Adrenal gland (tissue), 12 donors: ENCODE data around the gene PRDM16. TPM values are rescaled to one million over a fixed set of nuclear protein-coding genes. Genes with fewer than 3 reads are reported as not detected.

Experiments used
- DNase-seq, 7 donors: peaks; one replicate each; pipeline ENCODE4 v3.0.0-alpha.2; 2019 to 2020
- H3K27ac ChIP-seq, 5 donors: fragments of 200-600 bp; sonication (generic) in 4 of 5; 1 replicate in 3 of 5; 2 replicates in 2 of 5; pipeline versions ENCODE4 v1.5.1 to v1.8.0; 2016 to 2020; ENCODE audit warnings: mild to moderate bottlenecking in 1 of 5
- H3K27me3 ChIP-seq: fragments of 200-600 bp; 2 replicates; pipeline ENCODE4 v1.8.0; 2021
- H3K36me3 ChIP-seq, 2 donors: fragments of 200-600 bp; replicated peaks in 1 of 2; 1 replicate in 1 of 2; 2 replicates in 1 of 2; pipeline versions ENCODE4 v1.5.1 to v1.8.0; 2018 to 2022
- H3K4me1 ChIP-seq, 2 donors: fragments of 200-600 bp; replicated peaks in 1 of 2; 1 replicate in 1 of 2; 2 replicates in 1 of 2; pipeline versions ENCODE4 v1.5.1 to v1.8.0; 2018 to 2021
- H3K4me3 ChIP-seq, 4 donors: fragments of 200-600 bp; sonication (generic) in 3 of 4; one replicate each; pipeline ENCODE4 v1.5.1; 2016 to 2018
- H3K9me3 ChIP-seq, 3 donors: fragments of 200-600 bp; sonication (generic) in 1 of 3; replicated peaks in 1 of 3; 1 replicate in 2 of 3; 2 replicates in 1 of 3; pipeline versions ENCODE4 v1.5.1 to v1.8.0; 2016 to 2021
- CTCF ChIP-seq, 6 experiments: fragments of 450-650 bp in 4 of 6; fragments of 200-600 bp in 2 of 6; sonication (generic) in 1 of 6; IDR thresholded peaks; 1 replicate in 5 of 6; 2 replicates in 1 of 6; pipeline versions ENCODE4 v1.5.1 to v1.8.0; 2016 to 2021; ENCODE audit warnings: antibody characterized with exemption in 6 of 6, mild to moderate bottlenecking in 2 of 6, moderate library complexity in 1 of 6
- POLR2A ChIP-seq, 2 donors: fragments of 450-650 bp; IDR thresholded peaks; one replicate each; pipeline ENCODE4 v1.6.1; 2017; ENCODE audit warnings: antibody characterized with exemption in 2 of 2, mild to moderate bottlenecking in 2 of 2, moderate library complexity in 1 of 2
- WGBS, 4 donors: extraction: QIAGEN DNeasy Blood & Tissue Kit in 2 of 4; methylation state at CpG; one replicate each; pipeline versions ENCODE4 v1.1.5 to v1.1.7; 2013 to 2017; 5-methylcytosine and 5-hydroxymethylcytosine counted together
- intact Hi-C, 2 donors: fragments of 100-400 bp; cut with DNase I; formaldehyde crosslinking; loops; one replicate each; pipeline versions ENCODE4 v1.14.1 to v1.15.0; 2022 to 2023
- microRNA-seq, 3 donors: library from miRNA; unstranded; fragments of <30 nt; microRNA quantifications; one replicate each; pipeline ENCODE4, GENCODE V29; 2017 to 2020
- polyA plus RNA-seq, 3 donors: library from polyadenylated mRNA; stranded (reverse); fragments of 200-250 nt in 2 of 3; fragments of 350-450 nt in 1 of 3; fragmentation: Illumina TruSeq in 1 of 3; extraction: RNeasy Lipid Tissue Mini Kit (QIAGEN cat#74804) in 1 of 3; gene quantifications; one replicate each; pipeline ENCODE4 v1.2.3, GENCODE V29; 2013 to 2014
- total RNA-seq, 9 donors: library from RNA; depleted of rRNA in 4 of 9; stranded (reverse); fragments of >200 nt in 4 of 9; fragments of 120-200 nt in 1 of 9; fragmentation: NEBNext Ultra II Directional in 1 of 9; extraction: Animal tissue kit (Norgen Biotek cat#: 25700) in 1 of 9; gene quantifications; one replicate each; pipeline versions ENCODE4 v1.1.0 to v1.2.4, GENCODE V29; 2013 to 2023
- donor health status: healthy with polysubstance abuse.
- donor health status: Bipolar disorder and iron deficiency.
- donor health status: DM: yes; HTN: yes; CAD: no.
- donor health status: DM: no; HTN: no; CAD: no.
- donor health status: DM: no; HTN: no; CAD: no.
- donor health status: DM: yes; HTN: yes; CAD: no.

PRDM16 gene
- total and polyA plus RNA-seq, 12 donors: 0.04 to 2.8 (median 0.61) TPM; not detected in 1

GRCh38 chr1:3483801-3484444, 414.9 kb downstream of the PRDM16 start:
- Histone ChIP-seq H3K4me1 (no peaks in the 10 kb centered on the region), H3K27me3 (peaks cover 6% of the 10 kb centered on the region), H3K27ac (no peak overlapping the region), H3K9me3 (no peaks in the 10 kb centered on the region), H3K4me3 (no peak overlapping the region), H3K36me3 (no peaks in the 10 kb centered on the region)
- 36 to 53% (median 41%) methylated on average over 23 to 31 of the region's 31 CpGs for WGBS, 4 donors
- intact Hi-C loops: no loop called here
- peak in 5 of 7 donors; percentile 37 to 48 (median 40) for DNase-seq
- TF ChIP-seq CTCF (IDR thresholded peaks at IDR 0.05) (peak; percentile 62 to 80 (median 72)), POLR2A (IDR thresholded peaks at IDR 0.05) (no peak)

- intact Hi-C loops: loop anchor here in 1 of 2 donors (5.0 kb wide), 1 partner anchor 33 kb away; the partner anchor contains the start of gene ARHGEF16
- no peak for TF ChIP-seq POLR2A (IDR thresholded peaks at IDR 0.05)
- TF ChIP-seq CTCF (IDR thresholded peaks at IDR 0.05): no peak
- Histone ChIP-seq H3K27me3 (peaks cover 11% of the 10 kb centered on the region), H3K27ac (no peak overlapping the region), H3K4me1 (no peaks in the 10 kb centered on the region), H3K9me3 (no peaks in the 10 kb centered on the region), H3K4me3 (no peak overlapping the region), H3K36me3 (no peaks in the 10 kb centered on the region)
- DNase-seq: no peak
- WGBS, 4 donors: 82 to 88% (median 86%) methylated on average over 14 of the region's 14 CpGs
Measured at GRCh38 chr1:3485016-3485415, 416.0 kb downstream of the PRDM16 start.

Small RNA genes lying within 50 kb of the gene (microRNA-seq; reads per million reads assigned to microRNA genes)
- 0 reads per million in 3 donors for gene MIR4251

Other genes with a start within 250 kb of the PRDM16 start
- gene ACTRT2, start 47.7 kb upstream of the PRDM16 start, total RNA-seq: not detected
- not detected for gene ACTRT2, start 47.7 kb upstream of the PRDM16 start, polyA plus RNA-seq